Fibroblast of mammary gland (primary cell): ENCODE data around the gene PDE3A.

ENCODE experiments used
- DNase-seq: peaks from one replicate; pipeline ENCODE4 v3.0.0-alpha.2; 2010; ENCODE audit warnings: low read depth
- H3K4me3 ChIP-seq: 2 replicates; pipeline ENCODE4 v1.5.1; 2011; ENCODE audit warnings: low read depth, mild to moderate bottlenecking, low read length, moderate library complexity; ENCODE audit not compliant: control insufficient read depth
- CTCF ChIP-seq: conservative IDR thresholded peaks from 2 replicates; pipeline ENCODE4 v1.5.1; 2011; ENCODE audit warnings: low read depth, low read length, inconsistent platforms; ENCODE audit not compliant: control insufficient read depth, insufficient read depth

PDE3A gene

GRCh38 chr12:20440408-20440807, 72.1 kb downstream of the PDE3A start:
- no peak for DNase-seq
- TF ChIP-seq CTCF: no peak
- H3K4me3 ChIP-seq: no peak overlapping the region

- no peak for TF ChIP-seq CTCF
- DNase-seq: no peak
- no peak overlapping the region for H3K4me3 ChIP-seq
Measured at GRCh38 chr12:20442322-20442721, 74.0 kb downstream of the PDE3A start.

GRCh38 chr12:20443255-20443654, 74.9 kb downstream of the PDE3A start:
- no peak for DNase-seq
- TF ChIP-seq CTCF: no peak
- no peak overlapping the region for H3K4me3 ChIP-seq

- DNase-seq: no peak
- TF ChIP-seq CTCF: no peak
- no peak overlapping the region for H3K4me3 ChIP-seq
Measured at GRCh38 chr12:20443792-20444191, 75.5 kb downstream of the PDE3A start.

- no peak for DNase-seq
- H3K4me3 ChIP-seq: no peak overlapping the region
- no peak for TF ChIP-seq CTCF
Measured at GRCh38 chr12:20444595-20445170, 76.3 kb downstream of the PDE3A start.

GRCh38 chr12:20445687-20446086, 77.3 kb downstream of the PDE3A start:
- no peak overlapping the region for H3K4me3 ChIP-seq
- TF ChIP-seq CTCF: no peak
- DNase-seq: no peak

- no peak for TF ChIP-seq CTCF
- no peak overlapping the region for H3K4me3 ChIP-seq
- DNase-seq: no peak
Measured at GRCh38 chr12:20446836-20447235, 78.5 kb downstream of the PDE3A start.
